Nephron (organoid): ENCODE measurements around the gene LIMS3.
"Not testable (repeated sequence)": the region's sequence is repeated elsewhere in the genome, so short reads cannot be mapped to it uniquely, and the experiment has no call there.

Source experiments
- H3K27ac Mint-ChIP-seq, 3 experiments: 2 replicates each; pipeline ENCODE4 v1.8.0; 2020; ENCODE audit warnings: mixed read lengths in 3 of 3, mild to moderate bottlenecking in 2 of 3, moderate library complexity in 1 of 3
- H3K27me3 Mint-ChIP-seq: 2 replicates; pipeline ENCODE4 v1.8.0; 2021; ENCODE audit warnings: low read depth, mild to moderate bottlenecking, moderate library complexity, mixed read lengths
- H3K36me3 Mint-ChIP-seq: 2 replicates; pipeline ENCODE4 v1.8.0; 2020; ENCODE audit warnings: low read depth, mixed read lengths
- H3K4me1 Mint-ChIP-seq: 2 replicates; pipeline ENCODE4 v1.8.0; 2020; ENCODE audit warnings: mixed read lengths
- H3K4me3 Mint-ChIP-seq, 3 experiments: 2 replicates each; pipeline ENCODE4 v1.8.0; 2020; ENCODE audit warnings: mild to moderate bottlenecking in 3 of 3, mixed read lengths in 3 of 3, moderate library complexity in 2 of 3
- H3K9me3 Mint-ChIP-seq: 2 replicates; pipeline ENCODE4 v1.8.0; 2020; ENCODE audit warnings: mixed read lengths

LIMS3 gene

DNA sequence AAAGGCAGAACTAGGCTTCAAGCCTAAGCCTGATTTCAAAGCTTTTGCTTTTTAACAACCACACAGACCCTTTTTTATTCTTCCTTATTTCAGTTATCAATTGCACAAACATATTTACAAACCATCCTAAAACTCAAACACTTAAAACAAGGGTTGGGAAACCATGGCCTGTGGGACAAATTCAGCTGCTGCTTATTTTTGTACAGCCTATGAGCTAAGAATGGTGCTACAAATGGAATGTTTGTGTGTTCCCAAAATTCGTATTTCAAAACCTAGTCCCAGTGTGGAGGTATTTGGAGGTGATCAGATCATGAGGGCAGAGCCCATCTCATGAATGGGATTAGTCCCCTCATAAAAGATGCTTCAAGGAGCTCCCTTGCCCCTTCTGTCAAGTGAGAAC, 67.0 kb downstream of the LIMS3 start:
- not testable (repeated sequence) for H3K4me3 Mint-ChIP-seq, H3K4me1 Mint-ChIP-seq, H3K36me3 Mint-ChIP-seq, H3K9me3 Mint-ChIP-seq, H3K27ac Mint-ChIP-seq, H3K27me3 Mint-ChIP-seq

DNA sequence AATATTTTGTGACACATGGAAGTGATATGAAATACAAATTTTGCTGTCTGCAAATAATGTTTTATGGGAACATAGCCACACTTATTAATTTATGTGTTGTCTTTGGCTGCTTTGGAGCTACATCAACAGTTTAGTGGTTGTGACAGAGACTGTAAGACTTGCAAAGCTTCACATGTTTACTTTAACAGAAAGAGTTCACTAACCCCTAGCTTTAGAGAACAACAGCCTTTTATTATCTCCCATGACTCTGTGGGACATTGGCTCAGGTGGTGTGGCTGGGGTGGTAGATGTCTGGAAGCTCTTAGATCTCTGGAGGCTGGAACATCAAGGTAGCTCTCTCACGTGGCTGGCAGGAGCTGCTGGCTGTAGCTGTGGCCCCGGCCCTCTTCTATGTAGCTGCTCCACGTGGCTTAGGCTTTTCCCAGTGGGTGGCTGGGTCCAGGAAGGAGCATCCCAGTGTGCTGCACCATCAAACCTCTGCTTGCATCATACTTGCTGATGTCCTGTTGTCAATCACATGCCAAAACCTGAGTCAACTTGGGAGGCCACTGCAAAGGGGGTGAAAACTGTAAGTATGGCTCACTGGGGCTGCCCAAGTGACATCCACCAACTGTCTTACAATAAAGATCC, 67.7 kb downstream of the LIMS3 start:
- H3K27me3 Mint-ChIP-seq, H3K4me1 Mint-ChIP-seq, H3K9me3 Mint-ChIP-seq, H3K36me3 Mint-ChIP-seq, H3K27ac Mint-ChIP-seq, H3K4me3 Mint-ChIP-seq: not testable (repeated sequence)

DNA sequence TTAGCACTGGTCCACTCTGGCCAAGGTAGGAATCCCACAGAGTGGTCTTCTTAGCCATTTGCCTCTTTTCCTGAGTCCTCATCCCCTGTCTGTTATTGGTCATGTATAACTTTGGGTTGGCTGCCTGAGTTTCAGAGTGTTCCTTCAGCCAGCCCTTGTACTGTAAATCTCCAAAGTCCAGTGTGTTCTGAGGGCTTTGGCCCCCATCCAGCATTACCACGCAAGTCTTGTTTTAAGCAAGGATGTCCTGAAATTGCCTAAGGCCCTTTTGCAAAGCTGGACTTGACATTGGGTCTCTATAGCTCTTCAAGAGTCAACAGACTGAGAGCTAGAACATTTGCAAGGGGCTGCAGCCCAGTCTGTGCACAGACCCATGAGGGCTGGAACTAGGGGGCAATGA, 68.4 kb downstream of the LIMS3 start:
- not testable (repeated sequence) for H3K36me3 Mint-ChIP-seq, H3K27me3 Mint-ChIP-seq, H3K27ac Mint-ChIP-seq, H3K9me3 Mint-ChIP-seq, H3K4me1 Mint-ChIP-seq, H3K4me3 Mint-ChIP-seq

DNA sequence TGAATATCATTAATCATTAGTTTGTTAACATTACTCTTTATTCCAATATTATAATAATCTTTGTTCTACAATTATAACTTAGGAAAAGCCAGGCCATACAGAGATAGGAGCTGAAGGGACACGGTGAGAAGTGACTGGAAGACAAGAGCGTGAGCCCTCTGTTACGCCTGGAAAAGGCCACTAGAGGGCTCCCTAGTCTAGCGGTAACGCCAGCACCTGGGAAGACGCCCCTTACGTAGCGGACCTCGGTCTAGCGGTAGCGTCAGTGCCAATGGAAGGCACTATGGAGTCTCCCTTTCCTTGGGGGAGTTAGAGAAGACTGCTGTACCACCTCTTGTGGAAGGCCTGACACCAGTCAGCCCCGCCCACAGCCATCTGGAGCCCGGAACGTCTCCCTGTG, 71.4 kb downstream of the LIMS3 start:
- H3K27me3 Mint-ChIP-seq, H3K9me3 Mint-ChIP-seq, H3K4me1 Mint-ChIP-seq, H3K27ac Mint-ChIP-seq, H3K4me3 Mint-ChIP-seq, H3K36me3 Mint-ChIP-seq: not testable (repeated sequence)

DNA sequence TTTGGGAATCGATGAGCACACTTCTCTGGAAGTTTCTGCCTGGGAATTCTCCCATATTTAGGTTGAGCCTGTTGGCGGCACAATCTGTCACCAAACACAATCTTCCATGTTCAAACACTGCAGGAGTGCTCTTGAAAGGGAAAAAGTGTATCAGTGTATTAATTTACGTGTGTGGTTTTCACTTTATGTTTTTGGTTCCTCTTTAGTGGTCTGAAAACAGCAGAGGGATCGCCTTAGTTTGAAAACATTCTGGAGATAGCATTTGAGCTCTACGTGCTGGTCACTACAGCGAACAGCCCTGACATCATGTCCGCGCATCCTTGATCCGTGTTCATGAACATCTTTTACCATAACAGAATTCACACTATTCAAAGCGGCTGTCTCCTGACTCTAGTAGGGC, 73.2 kb downstream of the LIMS3 start:
- not testable (repeated sequence) for H3K27me3 Mint-ChIP-seq, H3K27ac Mint-ChIP-seq, H3K4me1 Mint-ChIP-seq, H3K36me3 Mint-ChIP-seq, H3K9me3 Mint-ChIP-seq, H3K4me3 Mint-ChIP-seq
